Measurements from ENCODE around the gene SLC36A4. TPM values are rescaled to one million over a fixed set of nuclear protein-coding genes. Genes with fewer than 3 reads are reported as not detected.

Gene SLC36A4
- total and polyA plus RNA-seq, 2 of the 4 experiments (the other 2 are of a cell fraction), result 9.2 to 13.1 TPM

- no peak overlapping the region for H2BK120ac ChIP-seq (ENCODE audit: low read depth, low read length)
- BruUV-seq (replicated peaks), result no TSS peak
- no peak overlapping the region for H3K4me2 ChIP-seq (ENCODE audit: low read depth, low read length)
- H4K8ac ChIP-seq (ENCODE audit: low read depth in 2 of 2, low read length in 2 of 2), result no peak overlapping the region
- H3K27me3 ChIP-seq (ENCODE audit: control insufficient read depth, insufficient read depth, low read length), result no peaks in the 10 kb centered on the region
- no peak overlapping the region for H4K5ac ChIP-seq (ENCODE audit: low read depth, low read length)
- H3K79me1 ChIP-seq (ENCODE audit: low read depth in 1 of 2, low read length in 2 of 2), result peaks cover 12 to 29% of the 10 kb centered on the region in 2 experiments
- no peak overlapping the region for H2AK9ac ChIP-seq (replicated peaks; ENCODE audit: low read depth, low read length, poor library complexity)
- peaks cover 4% of the 10 kb centered on the region for H3K9me3 ChIP-seq (ENCODE audit: control insufficient read depth, insufficient read depth, low read length)
- ChIA-PET POLR2A (ENCODE audit: unreplicated experiment) (no interaction called here), CTCF (no interaction called here)
- H3K56ac ChIP-seq (ENCODE audit: extremely low read depth, insufficient read depth, low read length), result no peak overlapping the region
- ATAC-seq (ENCODE audit: low read depth) (no peak), DNase-seq (no peak)
- H3K4me3 ChIP-seq (ENCODE audit: insufficient read depth, low read depth, low read length), result no peak overlapping the region
- no peak overlapping the region for H3K4ac ChIP-seq (ENCODE audit: low read depth, low read length)
- H3K9me1 ChIP-seq (ENCODE audit: insufficient read depth, low read length), result no peaks in the 10 kb centered on the region
- H3K14ac ChIP-seq (replicated peaks; ENCODE audit: low read depth, low read length), result no peak overlapping the region
- dilution Hi-C loops (cut with HindIII; ENCODE audit: low sequenced_read_pairs, unreplicated experiment), result no loop called here
- H3K4me1 ChIP-seq (ENCODE audit: control insufficient read depth, insufficient read depth, low read length), result no peaks in the 10 kb centered on the region
- no peak overlapping the region for H2BK5ac ChIP-seq (ENCODE audit: low read depth, low read length, poor library complexity, severe bottlenecking)
- no peak for TF ChIP-seq RAD21 (IDR thresholded peaks at IDR 0.05; ENCODE audit: low read length)
- TF ChIP-seq, protein P1, sequence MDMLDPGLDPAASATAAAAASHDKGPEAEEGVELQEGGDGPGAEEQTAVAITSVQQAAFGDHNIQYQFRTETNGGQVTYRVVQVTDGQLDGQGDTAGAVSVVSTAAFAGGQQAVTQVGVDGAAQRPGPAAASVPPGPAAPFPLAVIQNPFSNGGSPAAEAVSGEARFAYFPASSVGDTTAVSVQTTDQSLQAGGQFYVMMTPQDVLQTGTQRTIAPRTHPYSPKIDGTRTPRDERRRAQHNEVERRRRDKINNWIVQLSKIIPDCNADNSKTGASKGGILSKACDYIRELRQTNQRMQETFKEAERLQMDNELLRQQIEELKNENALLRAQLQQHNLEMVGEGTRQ (IDR thresholded peaks at IDR 0.05; ENCODE audit: low read depth, low read length), result no peak
- no peak for TF ChIP-seq FOS (IDR thresholded peaks at IDR 0.05; ENCODE audit: low read depth, low read length)
- TF ChIP-seq NFE2L2 (IDR thresholded peaks at IDR 0.05; ENCODE audit: low read depth, low read length), result no peak
- no peak for TF ChIP-seq POLR2A (IDR thresholded peaks at IDR 0.05; ENCODE audit: low read depth, low read length)
- no peak for TF ChIP-seq MAZ (IDR thresholded peaks at IDR 0.05; ENCODE audit: borderline replicate concordance, low read depth, low read length)
- no peak for TF ChIP-seq BHLHE40 (IDR thresholded peaks at IDR 0.05; ENCODE audit: low read depth, low read length)
- TF ChIP-seq, protein P2, sequence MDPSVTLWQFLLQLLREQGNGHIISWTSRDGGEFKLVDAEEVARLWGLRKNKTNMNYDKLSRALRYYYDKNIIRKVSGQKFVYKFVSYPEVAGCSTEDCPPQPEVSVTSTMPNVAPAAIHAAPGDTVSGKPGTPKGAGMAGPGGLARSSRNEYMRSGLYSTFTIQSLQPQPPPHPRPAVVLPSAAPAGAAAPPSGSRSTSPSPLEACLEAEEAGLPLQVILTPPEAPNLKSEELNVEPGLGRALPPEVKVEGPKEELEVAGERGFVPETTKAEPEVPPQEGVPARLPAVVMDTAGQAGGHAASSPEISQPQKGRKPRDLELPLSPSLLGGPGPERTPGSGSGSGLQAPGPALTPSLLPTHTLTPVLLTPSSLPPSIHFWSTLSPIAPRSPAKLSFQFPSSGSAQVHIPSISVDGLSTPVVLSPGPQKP (IDR thresholded peaks at IDR 0.05; ENCODE audit: borderline replicate concordance, low read depth, low read length), result no peak
- TF ChIP-seq CEBPB (IDR thresholded peaks at IDR 0.05; ENCODE audit: low read depth, low read length), result no peak
- no peak for TF ChIP-seq RCOR1 (IDR thresholded peaks at IDR 0.05; ENCODE audit: insufficient replicate concordance, low read length)
- no peak for TF ChIP-seq MXI1 (IDR thresholded peaks at IDR 0.05; ENCODE audit: borderline replicate concordance, low read depth, low read length)
- no peak overlapping the region for H3K18ac ChIP-seq (ENCODE audit: low read depth, low read length)
- in situ Hi-C loops (cut with MboI; ENCODE audit: low sequenced_read_pairs), result no loop called here
- H2AFZ ChIP-seq (replicated peaks; ENCODE audit: low read length, poor library complexity), result no peak overlapping the region
- H2BK15ac ChIP-seq (ENCODE audit: low read depth, low read length), result no peak overlapping the region
- H3K36me3 ChIP-seq (ENCODE audit: control insufficient read depth, insufficient read depth, low read length), result 0 out of 2 replicates have a peak, but pooled peaks cover 4% of the 10 kb centered on the region
- H3K27ac ChIP-seq (ENCODE audit: insufficient read depth, low read length), result no peak overlapping the region
- no peak overlapping the region for H3K23ac ChIP-seq (ENCODE audit: low read depth, low read length)
- H4K91ac ChIP-seq (ENCODE audit: insufficient read depth, low read depth, low read length), result no peak overlapping the region
- H2AK5ac ChIP-seq (ENCODE audit: low read depth, low read length), result no peak overlapping the region
- peaks cover 4% of the 10 kb centered on the region; the same call in 1 of the 2 replicates for H4K20me1 ChIP-seq (ENCODE audit: insufficient read depth, low read length)
- intact Hi-C loops (cut with micrococcal nuclease), result no loop called here
- H2BK20ac ChIP-seq (ENCODE audit: low read depth, low read length), result no peak overlapping the region
- no peak overlapping the region for H3K9ac ChIP-seq (ENCODE audit: low read depth, low read length)
Measured at GRCh38 chr11:93187290-93187689, 10.5 kb downstream of the SLC36A4 start.

All from IMR-90 (cell line).